B cell (primary cell): Measurements from ENCODE around the gene ATRIP. TPM values are rescaled to one million over a fixed set of nuclear protein-coding genes. Genes with fewer than 3 reads are reported as not detected.

ENCODE experiments used
- ATAC-seq: fragments of 200-7000 bp; cut with Tn5 transposase; one replicate; pipeline ENCODE4 v1.10.0; 2021; ENCODE audit warnings: low read depth, mild to moderate bottlenecking, moderate number of reproducible peaks, moderate library complexity
- CTCF ChIA-PET: fragments of 350-600 bp; sonication (Branson Sonifier 250); formaldehyde crosslinking; loops from one replicate; lab custom pipeline; 2021; ENCODE audit warnings: antibody characterized with exemption, inconsistent platforms; lab: Charles Lee
- POLR2A ChIA-PET: fragments of 350-600 bp; sonication (Branson Sonifier 250); formaldehyde crosslinking; loops from one replicate; lab custom pipeline; 2021; ENCODE audit warnings: antibody characterized with exemption; lab: Charles Lee
- DNase-seq: peaks from one replicate; pipeline ENCODE4 v3.0.0; 2013
- H2AFZ ChIP-seq: 2 replicates; pipeline ENCODE4 v1.6.1; 2012; ENCODE audit warnings: mild to moderate bottlenecking, low read depth, low read length; ENCODE audit not compliant: insufficient read depth, poor library complexity, severe bottlenecking
- H3K27ac ChIP-seq, 2 donors: 1 replicate in 1 of 2; 2 replicates in 1 of 2; pipeline ENCODE4 v1.5.1; 2012 to 2013; ENCODE audit warnings: low read length in 2 of 2, mild to moderate bottlenecking in 2 of 2, moderate library complexity in 1 of 2
- H3K27me3 ChIP-seq, 4 experiments: fragments of 200-600 bp in 1 of 4; sonication (generic) in 1 of 4; replicated peaks in 1 of 4; 1 replicate in 2 of 4; 2 replicates in 2 of 4; pipeline versions ENCODE4 v1.6.1 to v1.7.0; 2013 to 2016; ENCODE audit warnings: low read length in 3 of 4, mild to moderate bottlenecking in 2 of 4, mixed read lengths in 1 of 4, moderate library complexity in 1 of 4; ENCODE audit not compliant: insufficient read depth in 4 of 4, control insufficient read depth in 3 of 4; ENCODE audit errors: control extremely low read depth in 1 of 4
- H3K36me3 ChIP-seq, 2 experiments: replicated peaks in 1 of 2; 1 replicate in 1 of 2; 2 replicates in 1 of 2; pipeline versions ENCODE4 v1.6.1 to v1.7.1; 2013; ENCODE audit warnings: low read length in 1 of 2; ENCODE audit not compliant: insufficient read depth in 2 of 2, control insufficient read depth in 1 of 2; ENCODE audit errors: control extremely low read depth in 1 of 2, extremely low read depth in 1 of 2
- H3K4me1 ChIP-seq, 2 donors: fragments of 200-600 bp in 1 of 2; sonication (generic) in 1 of 2; 1 replicate in 1 of 2; 2 replicates in 1 of 2; pipeline versions ENCODE4 v1.5.1 to v1.6.1; 2013 to 2017; ENCODE audit warnings: low read length in 2 of 2; ENCODE audit not compliant: control insufficient read depth in 2 of 2, insufficient read depth in 2 of 2
- H3K4me2 ChIP-seq: replicated peaks from 2 replicates; pipeline ENCODE3; 2012; ENCODE audit warnings: mild to moderate bottlenecking, low read depth, low read length; ENCODE audit not compliant: poor library complexity, severe bottlenecking
- H3K4me3 ChIP-seq, 5 experiments: fragments of 200-600 bp in 1 of 5; sonication (generic) in 1 of 5; 1 replicate in 3 of 5; 2 replicates in 2 of 5; pipeline versions ENCODE4 v1.5.1 to v1.7.0; 2011 to 2016; ENCODE audit warnings: low read length in 4 of 5, mild to moderate bottlenecking in 4 of 5, low read depth in 2 of 5, control low read depth in 1 of 5, moderate library complexity in 1 of 5; ENCODE audit not compliant: insufficient read depth in 1 of 5; ENCODE audit errors: control extremely low read depth in 1 of 5, extremely low read depth in 1 of 5
- H3K79me2 ChIP-seq: fragments of 200-600 bp; sonication (generic); one replicate; pipeline ENCODE4 v1.6.0; 2016; ENCODE audit warnings: low read length; ENCODE audit not compliant: control insufficient read depth, insufficient read depth
- H3K9ac ChIP-seq: fragments of 200-600 bp; sonication (generic); 2 replicates; pipeline ENCODE4 v1.6.1; 2017; ENCODE audit warnings: mild to moderate bottlenecking, low read length, moderate library complexity
- H3K9me3 ChIP-seq, 3 donors: one replicate each; pipeline versions ENCODE4 v1.6.1 to v1.7.1; 2013; ENCODE audit warnings: low read length in 2 of 3; ENCODE audit not compliant: control insufficient read depth in 2 of 3, insufficient read depth in 1 of 3; ENCODE audit errors: control extremely low read depth in 1 of 3
- H4K20me1 ChIP-seq: 2 replicates; pipeline ENCODE4 v1.6.0; 2012; ENCODE audit warnings: mild to moderate bottlenecking, low read length; ENCODE audit not compliant: insufficient read depth, control insufficient read depth, poor library complexity, severe bottlenecking
- H3K27ac Mint-ChIP-seq: one replicate; pipeline ENCODE4 v1.8.0; 2021; ENCODE audit warnings: mixed read lengths
- H3K27me3 Mint-ChIP-seq: one replicate; pipeline ENCODE4 v1.8.0; 2021; ENCODE audit warnings: mixed read lengths
- H3K4me1 Mint-ChIP-seq: one replicate; pipeline ENCODE4 v1.8.0; 2021; ENCODE audit warnings: mixed read lengths
- H3K4me3 Mint-ChIP-seq: one replicate; pipeline ENCODE4 v1.8.0; 2021; ENCODE audit warnings: mixed read lengths
- H3K9me3 Mint-ChIP-seq: one replicate; pipeline ENCODE4 v1.8.0; 2022; ENCODE audit warnings: mixed read lengths; ENCODE audit not compliant: insufficient read depth
- EZH2 ChIP-seq: IDR thresholded peaks from 2 replicates; pipeline ENCODE4 v1.6.1; 2012; ENCODE audit warnings: borderline replicate concordance, low read depth, mild to moderate bottlenecking, moderate library complexity, low read length; ENCODE audit not compliant: insufficient read depth, poor library complexity, severe bottlenecking
- WGBS: methylation state at CpG from one replicate; pipeline ENCODE4 v1.1.5; 2013; ENCODE audit warnings: missing lambda C conversion rate; ENCODE audit not compliant: insufficient coverage; 5-methylcytosine and 5-hydroxymethylcytosine counted together
- intact Hi-C: fragments of 100-400 bp; cut with micrococcal nuclease; formaldehyde crosslinking; loops from one replicate; pipeline ENCODE4 v1.10.0; 2022
- polyA plus RNA-seq: library from polyadenylated mRNA; depleted of rRNA; stranded (reverse); fragments of >200 nt; gene quantifications from 2 replicates; pipeline ENCODE4 v1.2.3, GENCODE V29; 2012
- total RNA-seq, 2 donors: library from RNA; stranded (reverse); fragments of 120-200 nt in 1 of 2; gene quantifications; 1 replicate in 1 of 2; 2 replicates in 1 of 2; pipeline versions ENCODE4 v1.2.3 to v1.2.4, GENCODE V29; 2013 to 2022
- TF ChIP-seq, protein P1 (sequence below): fragments of 200-600 bp; IDR thresholded peaks from one replicate; pipeline ENCODE4 v1.8.0; 2022; ENCODE audit warnings: antibody characterized with exemption, mild to moderate bottlenecking

ATRIP gene
- total and polyA plus RNA-seq, 2 donors (not counting 1 experiment from before 2014, with no cell fraction given) = 10.5 to 11.6 TPM

- Mint-ChIP-seq H3K9me3 (no peaks in the 10 kb centered on the region), H3K4me3 (no peak overlapping the region), H3K27me3 (no peaks in the 10 kb centered on the region), H3K4me1 (peaks cover 26% of the 10 kb centered on the region), H3K27ac (no peak overlapping the region)
- TF ChIP-seq, protein P1, sequence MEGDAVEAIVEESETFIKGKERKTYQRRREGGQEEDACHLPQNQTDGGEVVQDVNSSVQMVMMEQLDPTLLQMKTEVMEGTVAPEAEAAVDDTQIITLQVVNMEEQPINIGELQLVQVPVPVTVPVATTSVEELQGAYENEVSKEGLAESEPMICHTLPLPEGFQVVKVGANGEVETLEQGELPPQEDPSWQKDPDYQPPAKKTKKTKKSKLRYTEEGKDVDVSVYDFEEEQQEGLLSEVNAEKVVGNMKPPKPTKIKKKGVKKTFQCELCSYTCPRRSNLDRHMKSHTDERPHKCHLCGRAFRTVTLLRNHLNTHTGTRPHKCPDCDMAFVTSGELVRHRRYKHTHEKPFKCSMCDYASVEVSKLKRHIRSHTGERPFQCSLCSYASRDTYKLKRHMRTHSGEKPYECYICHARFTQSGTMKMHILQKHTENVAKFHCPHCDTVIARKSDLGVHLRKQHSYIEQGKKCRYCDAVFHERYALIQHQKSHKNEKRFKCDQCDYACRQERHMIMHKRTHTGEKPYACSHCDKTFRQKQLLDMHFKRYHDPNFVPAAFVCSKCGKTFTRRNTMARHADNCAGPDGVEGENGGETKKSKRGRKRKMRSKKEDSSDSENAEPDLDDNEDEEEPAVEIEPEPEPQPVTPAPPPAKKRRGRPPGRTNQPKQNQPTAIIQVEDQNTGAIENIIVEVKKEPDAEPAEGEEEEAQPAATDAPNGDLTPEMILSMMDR = no peak
- TF ChIP-seq EZH2 = no peak
- no peak for ATAC-seq
- intact Hi-C loops = loop anchor here (1.0 kb wide), 4 partner anchors 35 to 204 kb away; no protein-coding TSS in a partner anchor
- peak overlapping the region in 1 of 2 donors; percentile 47 for H3K27ac ChIP-seq
- ChIA-PET POLR2A (interaction anchor here (0.6 to 1.3 kb wide), 6 partner anchors 29 to 136 kb away, joined by 3 to 5 read pairs (median 4); a partner anchor contains a TSS), CTCF (interaction anchor here (0.6 to 13.4 kb wide), 64 partner anchors 10 to 503 kb away, joined by 3 to 330 read pairs (median 6); partner anchors contain the start of genes ATRIP, CDC25A, NME6 and PFKFB4)
- H3K9ac ChIP-seq = no peak overlapping the region
- peak overlapping the region; percentile 23 for H2AFZ ChIP-seq
- no peak for DNase-seq
- H3K36me3 ChIP-seq = peaks cover 0 to 17% of the 10 kb centered on the region in 2 experiments
- no peaks in the 10 kb centered on the region for H3K9me3 ChIP-seq
- WGBS = 100% methylated on average over 1 of the region's 1 CpG
- H3K4me3 ChIP-seq = no peak overlapping the region
- no peaks in the 10 kb centered on the region for H4K20me1 ChIP-seq
- H3K4me2 ChIP-seq = no peak overlapping the region
- H3K79me2 ChIP-seq = peaks cover 42% of the 10 kb centered on the region
- H3K4me1 ChIP-seq = peaks cover 13 to 21% of the 10 kb centered on the region in 2 donors
- no peaks in the 10 kb centered on the region for H3K27me3 ChIP-seq
Observed at GRCh38 chr3:48436477-48436787, 10.1 kb upstream of the ATRIP start.

DNA sequence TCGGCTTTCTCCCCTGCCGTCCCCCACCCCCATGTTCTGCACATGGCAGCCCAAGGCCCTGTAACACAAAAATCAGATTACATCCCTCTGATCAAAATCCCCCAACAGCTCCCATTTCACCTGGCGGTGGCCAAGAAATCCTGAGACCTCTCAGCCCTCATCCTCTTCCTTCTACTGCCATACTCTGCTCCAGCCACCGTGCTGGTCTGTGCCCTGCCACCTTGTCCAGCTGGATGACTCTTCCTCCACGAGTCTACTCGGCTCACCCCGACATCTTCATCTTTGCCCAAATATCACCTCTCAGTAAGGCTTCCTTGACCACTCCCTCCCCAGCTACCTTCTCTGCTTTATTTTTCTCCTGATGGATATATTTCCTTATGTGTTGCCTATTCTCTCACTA, 9.7 kb upstream of the ATRIP start:
- Histone ChIP-seq H3K79me2 (peaks cover 46% of the 10 kb centered on the region), H3K9ac (no peak overlapping the region), H3K4me1 (peaks cover 17 to 25% of the 10 kb centered on the region in 2 donors), H3K4me3 (no peak overlapping the region), H4K20me1 (no peaks in the 10 kb centered on the region), H2AFZ (no peak overlapping the region), H3K4me2 (no peak overlapping the region), H3K9me3 (no peaks in the 10 kb centered on the region), H3K36me3 (peaks cover 0 to 21% of the 10 kb centered on the region in 2 experiments), H3K27ac (peak overlapping the region in 1 of 2 donors; percentile 47), H3K27me3 (no peaks in the 10 kb centered on the region)
- no peak overlapping the region for H3K27ac Mint-ChIP-seq
- intact Hi-C loops = loop anchor here (1.0 kb wide), 4 partner anchors 36 to 205 kb away; no protein-coding TSS in a partner anchor
- H3K9me3 Mint-ChIP-seq = no peaks in the 10 kb centered on the region
- no peak for ATAC-seq
- ChIA-PET POLR2A (interaction anchor here (1.2 kb wide), 1 partner anchor 36 kb away, joined by 5 read pairs; no protein-coding TSS in a partner anchor), CTCF (interaction anchor here (0.7 to 13.4 kb wide), 40 partner anchors 11 to 348 kb away, joined by 3 to 330 read pairs (median 8); partner anchors contain the start of genes ATRIP, CDC25A, PFKFB4 and SHISA5)
- H3K4me1 Mint-ChIP-seq = peaks cover 29% of the 10 kb centered on the region
- DNase-seq = no peak
- 98% methylated on average over 7 of the region's 7 CpGs for whole genome bisulfite sequencing
- H3K4me3 Mint-ChIP-seq = no peak overlapping the region
- TF ChIP-seq, protein P1 = no peak
- TF ChIP-seq EZH2 = no peak
- no peaks in the 10 kb centered on the region for H3K27me3 Mint-ChIP-seq
